Chondrocyte (in vitro differentiated cells): ENCODE data around the gene NCKAP5L. TPM values are rescaled to one million over a fixed set of nuclear protein-coding genes. Genes with fewer than 3 reads are reported as not detected.

Experiments
- DNase-seq: peaks from one replicate; pipeline ENCODE4 v3.0.0; 2021; ENCODE audit warnings: mixed read lengths, low spot score
- H3K27ac Mint-ChIP-seq: one replicate; pipeline ENCODE4 v1.8.0; 2021; ENCODE audit warnings: mild to moderate bottlenecking, moderate library complexity, mixed read lengths; ENCODE audit not compliant: unreplicated experiment
- H3K27me3 Mint-ChIP-seq: 2 replicates; pipeline ENCODE4 v1.8.0; 2021; ENCODE audit warnings: low read depth, mixed read lengths
- H3K36me3 Mint-ChIP-seq: 2 replicates; pipeline ENCODE4 v1.8.0; 2021; ENCODE audit warnings: low read depth, mixed read lengths
- H3K4me1 Mint-ChIP-seq: 2 replicates; pipeline ENCODE4 v1.8.0; 2021; ENCODE audit warnings: low read depth, mild to moderate bottlenecking, mixed read lengths
- H3K4me3 Mint-ChIP-seq: one replicate; pipeline ENCODE4 v1.8.0; 2021; ENCODE audit warnings: mild to moderate bottlenecking, moderate library complexity, mixed read lengths; ENCODE audit not compliant: unreplicated experiment
- H3K9me3 Mint-ChIP-seq: 2 replicates; pipeline ENCODE4 v1.8.0; 2021; ENCODE audit warnings: low read depth, mixed read lengths
- total RNA-seq: library from RNA; stranded (reverse); gene quantifications from 3 replicates; pipeline ENCODE4 v1.2.1, GENCODE V29; 2021
- TF ChIP-seq, protein P1 (sequence below): fragments of 200-600 bp; sonication (generic); IDR thresholded peaks from 2 replicates; pipeline ENCODE4 v1.5.0; 2021; ENCODE audit warnings: antibody characterized with exemption, mild to moderate bottlenecking, moderate library complexity

Gene NCKAP5L
- total RNA-seq, 1 donor from 2014 or later, result 46.0 TPM

DNA sequence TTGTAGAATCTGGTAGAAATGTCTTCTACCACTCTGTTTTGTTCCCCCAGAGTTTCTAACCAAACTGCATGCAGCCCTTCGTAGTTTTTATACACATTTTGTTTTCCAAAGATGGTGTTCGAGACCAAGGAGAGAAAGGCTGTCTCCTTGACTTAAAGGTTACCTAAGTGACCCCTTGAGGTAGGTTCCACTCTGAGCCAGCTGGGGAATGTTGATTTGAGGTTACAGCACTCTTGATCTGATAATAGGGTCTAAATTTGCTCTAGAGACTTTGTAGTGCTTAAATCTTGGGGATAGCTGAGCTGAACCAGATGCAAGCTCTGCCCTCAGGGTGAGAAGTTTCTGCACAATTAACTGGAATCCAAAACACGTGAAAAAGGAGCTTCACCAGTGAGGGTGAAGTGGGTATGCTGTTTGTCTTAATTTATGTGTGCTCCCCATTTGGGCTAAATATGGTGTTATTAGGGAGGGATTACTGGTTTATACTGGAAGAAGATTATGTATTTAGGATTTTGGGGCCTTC, 83.8 kb downstream of the NCKAP5L start:
- no peaks in the 10 kb centered on the region for H3K9me3 Mint-ChIP-seq
- peak overlapping the region; percentile 27 for H3K27ac Mint-ChIP-seq
- no peaks in the 10 kb centered on the region for H3K36me3 Mint-ChIP-seq
- TF ChIP-seq, protein P1, sequence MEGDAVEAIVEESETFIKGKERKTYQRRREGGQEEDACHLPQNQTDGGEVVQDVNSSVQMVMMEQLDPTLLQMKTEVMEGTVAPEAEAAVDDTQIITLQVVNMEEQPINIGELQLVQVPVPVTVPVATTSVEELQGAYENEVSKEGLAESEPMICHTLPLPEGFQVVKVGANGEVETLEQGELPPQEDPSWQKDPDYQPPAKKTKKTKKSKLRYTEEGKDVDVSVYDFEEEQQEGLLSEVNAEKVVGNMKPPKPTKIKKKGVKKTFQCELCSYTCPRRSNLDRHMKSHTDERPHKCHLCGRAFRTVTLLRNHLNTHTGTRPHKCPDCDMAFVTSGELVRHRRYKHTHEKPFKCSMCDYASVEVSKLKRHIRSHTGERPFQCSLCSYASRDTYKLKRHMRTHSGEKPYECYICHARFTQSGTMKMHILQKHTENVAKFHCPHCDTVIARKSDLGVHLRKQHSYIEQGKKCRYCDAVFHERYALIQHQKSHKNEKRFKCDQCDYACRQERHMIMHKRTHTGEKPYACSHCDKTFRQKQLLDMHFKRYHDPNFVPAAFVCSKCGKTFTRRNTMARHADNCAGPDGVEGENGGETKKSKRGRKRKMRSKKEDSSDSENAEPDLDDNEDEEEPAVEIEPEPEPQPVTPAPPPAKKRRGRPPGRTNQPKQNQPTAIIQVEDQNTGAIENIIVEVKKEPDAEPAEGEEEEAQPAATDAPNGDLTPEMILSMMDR, result no peak
- no peaks in the 10 kb centered on the region for H3K27me3 Mint-ChIP-seq
- peaks cover 58% of the 10 kb centered on the region for H3K4me1 Mint-ChIP-seq
- DNase-seq, result no peak
- peak overlapping the region; percentile 8 for H3K4me3 Mint-ChIP-seq

DNA sequence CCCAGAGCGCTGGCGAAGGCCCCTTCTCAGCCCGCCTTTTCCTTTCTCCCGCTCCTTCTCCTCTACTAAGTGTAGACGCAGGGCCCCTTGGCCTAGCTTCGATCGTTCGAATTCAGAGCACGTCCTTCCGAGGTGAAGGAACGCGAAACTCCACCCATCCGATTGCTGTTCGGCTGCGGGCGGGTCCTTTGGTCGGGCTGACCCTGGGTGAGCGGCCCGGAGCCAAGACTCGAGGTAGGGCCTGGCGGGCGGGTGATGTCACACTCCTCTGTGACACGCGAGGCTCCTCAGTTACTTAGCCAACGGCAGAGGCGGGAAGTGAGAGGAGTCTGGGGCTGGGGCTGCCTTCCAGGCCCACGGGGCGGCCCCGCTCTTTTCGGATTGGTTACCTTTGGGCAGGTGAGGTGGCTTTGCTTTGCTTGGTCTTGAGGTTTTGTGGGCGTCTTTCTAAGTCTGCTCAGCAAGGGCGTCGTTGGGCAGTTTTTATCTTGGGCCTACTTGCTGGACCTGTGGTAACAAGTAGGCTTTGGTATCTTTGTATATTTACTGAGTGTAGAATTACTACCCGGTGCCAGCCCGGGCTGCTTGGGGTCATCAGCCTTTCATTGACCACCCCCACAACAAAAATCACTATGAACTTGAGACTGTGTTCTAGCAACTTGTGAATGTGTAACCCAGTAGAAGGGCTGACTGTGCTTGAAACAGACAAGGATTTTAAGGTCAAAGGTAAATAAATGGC, 86.2 kb downstream of the NCKAP5L start:
- H3K27me3 Mint-ChIP-seq, result no peaks in the 10 kb centered on the region
- TF ChIP-seq, protein P1, result no peak
- H3K4me1 Mint-ChIP-seq, result peaks cover 42% of the 10 kb centered on the region
- peak overlapping the region; percentile 98 for H3K27ac Mint-ChIP-seq
- peak; percentile 96 for DNase-seq
- no peaks in the 10 kb centered on the region for H3K9me3 Mint-ChIP-seq
- peak overlapping the region; percentile 99 for H3K4me3 Mint-ChIP-seq
- no peaks in the 10 kb centered on the region for H3K36me3 Mint-ChIP-seq

Other genes starting within 250 kb of the NCKAP5L start
- gene FAM186B, start 222.8 kb downstream of the NCKAP5L start, total RNA-seq, result 0.27 to 0.51 TPM (median 0.46 TPM) in 3 replicates
- gene PRPF40B, start 204.9 kb downstream of the NCKAP5L start, total RNA-seq, result 12.5 to 23.9 TPM (median 15.1 TPM) in 3 replicates
- 49.4 to 55.8 TPM (median 55.6 TPM) in 3 replicates for gene FMNL3, start 121.0 kb downstream of the NCKAP5L start, total RNA-seq
- 321 to 344 TPM (median 335 TPM) in 3 replicates for gene TMBIM6, start 86.9 kb downstream of the NCKAP5L start, total RNA-seq
- gene BCDIN3D, start 14.7 kb upstream of the NCKAP5L start, total RNA-seq, result 3.1 to 3.3 TPM (median 3.3 TPM) in 3 replicates
- 0.47 to 1.3 TPM (median 0.74 TPM) in 3 replicates for gene FAIM2, start 75.5 kb upstream of the NCKAP5L start, total RNA-seq
- not detected in 3 replicates for gene AQP2, start 122.3 kb upstream of the NCKAP5L start, total RNA-seq
- 0.20 TPM in 1 of 3 replicates, not detected in the others for gene AQP5, start 133.5 kb upstream of the NCKAP5L start, total RNA-seq
- gene AQP6, start 144.5 kb upstream of the NCKAP5L start, total RNA-seq, result not detected in 3 replicates
- 25.7 to 31.0 TPM (median 28.4 TPM) in 3 replicates for gene RACGAP1, start 197.1 kb upstream of the NCKAP5L start, total RNA-seq
- gene ASIC1, start 229.2 kb upstream of the NCKAP5L start, total RNA-seq, result 2.5 to 4.4 TPM (median 3.9 TPM) in 3 replicates